Measurements from ENCODE around the gene IL17F. TPM values are rescaled to one million over a fixed set of nuclear protein-coding genes. Genes with fewer than 3 reads are reported as not detected.

Gene IL17F
- polyA plus RNA-seq, 1 experiment, result not detected

GRCh38 chr6:52227495-52227894, 16.8 kb downstream of the IL17F start:
- ChIA-PET CTCF (no interaction called here), POLR2A (no interaction called here)
- no peaks in the 10 kb centered on the region for H3K9me3 ChIP-seq (ENCODE audit: control insufficient read depth, insufficient read depth, low read length)
- H3K27ac ChIP-seq (ENCODE audit: low read depth, low read length), result no peak overlapping the region
- DNase-seq (ENCODE audit: low read depth, low spot score), result no peak
- no peak overlapping the region for H3K4me3 ChIP-seq (ENCODE audit: low read depth, low read length)
- no peaks in the 10 kb centered on the region for H3K27me3 ChIP-seq (ENCODE audit: control insufficient read depth, insufficient read depth, low read length)
- no peak for TF ChIP-seq CTCF (IDR thresholded peaks at IDR 0.05; ENCODE audit: low read depth, low read length)

GRCh38 chr6:52221302-52221701, 23.0 kb downstream of the IL17F start:
- POLR2A ChIA-PET, result no interaction called here
- CTCF ChIA-PET, result no interaction called here
- TF ChIP-seq CTCF (IDR thresholded peaks at IDR 0.05; ENCODE audit: low read depth, low read length), result no peak

GRCh38 chr6:52217761-52218160, 26.5 kb downstream of the IL17F start:
- ChIA-PET CTCF (interaction anchor here (0.7 kb wide), 1 partner anchor 23 kb away, joined by 3 read pairs; no protein-coding TSS in a partner anchor), POLR2A (no interaction called here)
- H3K9me3 ChIP-seq (ENCODE audit: control insufficient read depth, insufficient read depth, low read length), result no peaks in the 10 kb centered on the region
- DNase-seq (ENCODE audit: low read depth, low spot score), result no peak
- peaks cover 8% of the 10 kb centered on the region for H3K27me3 ChIP-seq (ENCODE audit: control insufficient read depth, insufficient read depth, low read length)
- no peak overlapping the region for H3K4me3 ChIP-seq (ENCODE audit: low read depth, low read length)
- no peak for TF ChIP-seq CTCF (IDR thresholded peaks at IDR 0.05; ENCODE audit: low read depth, low read length)
- no peak overlapping the region for H3K27ac ChIP-seq (ENCODE audit: low read depth, low read length)

More at GRCh38 chr6:52221302-52221701, 23.0 kb downstream of the IL17F start:
- Histone ChIP-seq H3K4me3 (ENCODE audit: low read depth, low read length) (no peak overlapping the region), H3K9me3 (ENCODE audit: control insufficient read depth, insufficient read depth, low read length) (no peaks in the 10 kb centered on the region), H3K27ac (ENCODE audit: low read depth, low read length) (no peak overlapping the region), H3K27me3 (ENCODE audit: control insufficient read depth, insufficient read depth, low read length) (peaks cover 8% of the 10 kb centered on the region)
- no peak for DNase-seq (ENCODE audit: low read depth, low spot score)

- Histone ChIP-seq H3K9me3 (ENCODE audit: control insufficient read depth, insufficient read depth, low read length) (no peaks in the 10 kb centered on the region), H3K27me3 (ENCODE audit: control insufficient read depth, insufficient read depth, low read length) (peaks cover 8% of the 10 kb centered on the region), H3K4me3 (ENCODE audit: low read depth, low read length) (no peak overlapping the region), H3K27ac (ENCODE audit: low read depth, low read length) (no peak overlapping the region)
- TF ChIP-seq CTCF (IDR thresholded peaks at IDR 0.05; ENCODE audit: low read depth, low read length), result no peak
- ChIA-PET CTCF (no interaction called here), POLR2A (no interaction called here)
- DNase-seq (ENCODE audit: low read depth, low spot score), result no peak
Measured at GRCh38 chr6:52216932-52217575, 27.2 kb downstream of the IL17F start.

- TF ChIP-seq CTCF (IDR thresholded peaks at IDR 0.05; ENCODE audit: low read depth, low read length), result no peak
- CTCF ChIA-PET, result no interaction called here
Measured at GRCh38 chr6:52215787-52216186, 28.5 kb downstream of the IL17F start.

More at GRCh38 chr6:52215787-52216186, 28.5 kb downstream of the IL17F start:
- H3K4me3 ChIP-seq (ENCODE audit: low read depth, low read length), result no peak overlapping the region
- H3K27ac ChIP-seq (ENCODE audit: low read depth, low read length), result no peak overlapping the region
- peaks cover 6% of the 10 kb centered on the region for H3K27me3 ChIP-seq (ENCODE audit: control insufficient read depth, insufficient read depth, low read length)
- POLR2A ChIA-PET, result no interaction called here
- DNase-seq (ENCODE audit: low read depth, low spot score), result no peak
- H3K9me3 ChIP-seq (ENCODE audit: control insufficient read depth, insufficient read depth, low read length), result no peaks in the 10 kb centered on the region

All from AG04450 (cell line).